GM20431 (cell line): Measurements from ENCODE around the gene FOS.

Experiments used
- in situ Hi-C: fragments of 300-500 bp; cut with MseI, MboI; formaldehyde crosslinking; loops from one replicate; pipeline ENCODE4 v1.15.0; 2020; ENCODE audit warnings: low sequenced_read_pairs; ENCODE audit not compliant: unreplicated experiment

FOS gene

GRCh38 chr14:75309561-75309960 lies 30.9 kb downstream of the FOS start:
- in situ Hi-C loops, result loop anchor here (25.0 kb wide), 1 partner anchor 253 kb away; no protein-coding TSS in a partner anchor

- in situ Hi-C loops, result loop anchor here (10.0 to 25.0 kb wide), 2 partner anchors 174 to 252 kb away; no protein-coding TSS in a partner anchor
Observed at GRCh38 chr14:75310295-75311111, 31.9 kb downstream of the FOS start.

GRCh38 chr14:75311356-75311755 lies 32.7 kb downstream of the FOS start:
- in situ Hi-C loops, result loop anchor here (10.0 to 25.0 kb wide), 2 partner anchors 173 to 251 kb away; no protein-coding TSS in a partner anchor

- in situ Hi-C loops, result loop anchor here (10.0 to 25.0 kb wide), 2 partner anchors 172 to 250 kb away; no protein-coding TSS in a partner anchor
Observed at GRCh38 chr14:75312341-75312740, 33.7 kb downstream of the FOS start.

- in situ Hi-C loops, result loop anchor here (10.0 to 25.0 kb wide), 2 partner anchors 172 to 249 kb away; no protein-coding TSS in a partner anchor
Observed at GRCh38 chr14:75313294-75313693, 34.7 kb downstream of the FOS start.

- in situ Hi-C loops, result loop anchor here (10.0 to 25.0 kb wide), 2 partner anchors 170 to 247 kb away; no protein-coding TSS in a partner anchor
Observed at GRCh38 chr14:75315144-75315543, 36.5 kb downstream of the FOS start.

GRCh38 chr14:75317148-75317547 lies 38.5 kb downstream of the FOS start:
- in situ Hi-C loops, result loop anchor here (10.0 to 25.0 kb wide), 2 partner anchors 168 to 245 kb away; no protein-coding TSS in a partner anchor

GRCh38 chr14:75318353-75318752 lies 39.7 kb downstream of the FOS start:
- in situ Hi-C loops, result loop anchor here (10.0 to 25.0 kb wide), 2 partner anchors 166 to 244 kb away; no protein-coding TSS in a partner anchor

GRCh38 chr14:75319021-75319420 lies 40.4 kb downstream of the FOS start:
- in situ Hi-C loops, result loop anchor here (10.0 to 25.0 kb wide), 2 partner anchors 166 to 243 kb away; no protein-coding TSS in a partner anchor

GRCh38 chr14:75320196-75320595 lies 41.6 kb downstream of the FOS start:
- in situ Hi-C loops, result loop anchor here (25.0 kb wide), 1 partner anchor 242 kb away; no protein-coding TSS in a partner anchor

GRCh38 chr14:75322746-75323145 lies 44.1 kb downstream of the FOS start:
- in situ Hi-C loops, result loop anchor here (25.0 kb wide), 1 partner anchor 240 kb away; no protein-coding TSS in a partner anchor

- in situ Hi-C loops, result loop anchor here (25.0 kb wide), 1 partner anchor 239 kb away; no protein-coding TSS in a partner anchor
Observed at GRCh38 chr14:75323571-75323970, 44.9 kb downstream of the FOS start.

- in situ Hi-C loops, result no loop called here
Observed at GRCh38 chr14:75328558-75329155, 50.0 kb downstream of the FOS start.

GRCh38 chr14:75329369-75329768 lies 50.7 kb downstream of the FOS start:
- in situ Hi-C loops, result no loop called here

- in situ Hi-C loops, result no loop called here
Observed at GRCh38 chr14:75331471-75331870, 52.8 kb downstream of the FOS start.
